NCI-H187 treated with DMSO at 0.1 percent for 48 hours (cell line): ENCODE measurements around the gene TMC5.

Source experiments
- DNase-seq: peaks from one replicate; lab custom pipeline; 2025; lab: John Stamatoyannopoulos, UW

The TMC5 gene

GRCh38 chr16:19460397-19460796 is 42.7 kb downstream of the TMC5 start:
- no peak for DNase-seq

GRCh38 chr16:19463468-19464315 is 46.0 kb downstream of the TMC5 start:
- DNase-seq, result peak; percentile 20

- no peak for DNase-seq
Observed at GRCh38 chr16:19468300-19468699, 50.6 kb downstream of the TMC5 start.

DNA sequence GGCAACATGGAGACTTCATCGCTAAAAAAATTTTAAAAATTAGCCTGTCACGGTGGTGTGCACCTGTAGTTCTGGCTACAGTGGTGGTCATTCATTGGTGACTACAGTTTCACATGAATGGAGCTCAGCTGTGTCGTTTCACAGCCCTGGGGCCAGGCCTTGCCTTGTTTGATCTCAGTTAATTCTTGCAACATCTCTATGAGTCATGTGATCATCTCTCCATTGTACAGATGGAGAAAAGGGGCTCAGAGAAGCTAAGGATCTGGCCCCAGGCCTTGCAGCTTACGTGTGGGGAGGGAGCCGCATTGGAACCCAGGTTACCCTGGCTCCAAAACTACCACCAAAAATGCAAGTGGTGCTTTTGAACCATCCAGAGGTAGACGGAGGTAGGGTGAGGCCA is 54.8 kb downstream of the TMC5 start:
- no peak for DNase-seq

DNA sequence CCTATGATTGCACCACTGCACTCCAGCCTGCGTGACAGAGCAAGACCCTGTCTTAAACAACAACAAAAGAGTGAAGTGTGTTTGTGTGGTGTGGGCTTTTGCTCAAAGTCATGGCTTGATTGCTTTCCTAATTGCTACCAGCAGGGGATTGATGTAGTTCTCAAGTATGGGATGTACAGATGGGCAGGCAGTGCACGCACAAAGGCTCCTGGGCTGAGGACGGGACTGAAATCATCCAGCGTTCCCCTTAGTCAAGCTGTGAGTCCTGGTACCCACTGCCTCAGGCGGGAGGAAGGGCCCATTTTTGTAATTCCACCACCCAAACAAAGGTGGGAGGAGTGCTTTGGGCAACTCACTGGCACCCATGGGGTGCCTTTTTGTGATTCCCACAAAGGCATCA is 56.9 kb downstream of the TMC5 start:
- DNase-seq, result no peak

- no peak for DNase-seq
Observed at GRCh38 chr16:19478505-19478904, 60.8 kb downstream of the TMC5 start.

DNA sequence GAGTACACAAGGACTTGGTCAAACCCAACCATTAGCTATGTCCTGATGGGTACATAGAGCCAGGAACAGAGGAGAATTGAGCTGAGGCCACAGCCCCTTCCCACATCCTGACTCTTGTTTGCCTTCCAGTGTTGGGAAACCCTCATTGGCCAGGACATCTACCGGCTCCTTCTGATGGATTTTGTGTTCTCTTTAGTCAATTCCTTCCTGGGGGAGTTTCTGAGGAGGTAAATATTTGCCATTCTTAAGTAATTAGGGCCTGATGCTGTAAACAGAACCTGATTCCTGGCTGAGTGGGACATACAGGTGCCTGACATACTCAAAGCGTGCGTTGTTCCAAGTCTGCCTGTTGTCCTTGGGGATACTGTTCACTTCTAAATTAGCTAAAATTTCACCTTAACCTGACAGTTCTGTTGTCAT is 61.6 kb downstream of the TMC5 start:
- DNase-seq, result no peak

GRCh38 chr16:19481296-19481695 is 63.6 kb downstream of the TMC5 start:
- DNase-seq, result no peak

DNA sequence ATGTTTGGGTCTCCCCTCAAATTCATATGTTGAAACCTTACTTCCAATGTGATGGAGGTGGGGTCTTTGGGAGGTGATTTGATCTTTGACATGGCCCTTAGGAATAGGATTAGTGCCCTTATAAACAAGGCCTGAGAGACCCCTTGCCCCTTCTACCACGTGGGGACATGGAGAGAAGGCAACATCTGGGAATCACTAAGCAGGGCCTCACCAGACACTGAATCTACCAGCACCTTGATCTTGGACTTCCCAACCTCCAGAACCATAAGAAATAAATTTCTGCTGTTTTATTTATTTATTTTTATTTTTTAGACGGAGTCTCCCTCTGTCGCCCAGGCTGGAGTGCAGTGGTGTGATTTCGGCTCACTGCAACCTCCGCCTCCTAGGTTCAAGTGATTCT is 64.1 kb downstream of the TMC5 start:
- no peak for DNase-seq

- DNase-seq, result no peak
Observed at GRCh38 chr16:19482291-19482690, 64.6 kb downstream of the TMC5 start.

GRCh38 chr16:19484096-19484495 is 66.4 kb downstream of the TMC5 start:
- DNase-seq, result no peak

GRCh38 chr16:19485611-19486010 is 67.9 kb downstream of the TMC5 start:
- no peak for DNase-seq

DNA sequence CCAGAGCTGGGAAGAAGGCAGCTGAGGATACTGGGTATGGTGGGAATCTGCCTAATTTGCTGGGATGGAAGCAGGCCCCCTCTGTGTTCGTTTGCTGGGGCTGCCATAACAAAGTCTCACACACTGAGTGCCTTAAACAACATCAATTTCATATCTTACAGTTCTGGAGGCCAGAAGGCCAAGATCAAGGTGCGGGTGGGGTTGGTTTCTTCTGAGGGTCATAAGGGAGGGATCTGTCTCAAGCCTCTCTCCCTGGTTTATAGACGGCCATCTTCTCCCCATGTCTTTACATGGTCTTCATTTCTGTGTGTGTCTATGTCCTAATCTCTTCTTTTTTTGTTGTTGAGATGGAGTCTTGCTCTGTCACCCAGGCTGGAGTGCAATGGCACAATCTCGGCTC is 68.4 kb downstream of the TMC5 start:
- DNase-seq, result no peak

GRCh38 chr16:19486750-19487325 is 69.2 kb downstream of the TMC5 start:
- DNase-seq, result no peak

DNA sequence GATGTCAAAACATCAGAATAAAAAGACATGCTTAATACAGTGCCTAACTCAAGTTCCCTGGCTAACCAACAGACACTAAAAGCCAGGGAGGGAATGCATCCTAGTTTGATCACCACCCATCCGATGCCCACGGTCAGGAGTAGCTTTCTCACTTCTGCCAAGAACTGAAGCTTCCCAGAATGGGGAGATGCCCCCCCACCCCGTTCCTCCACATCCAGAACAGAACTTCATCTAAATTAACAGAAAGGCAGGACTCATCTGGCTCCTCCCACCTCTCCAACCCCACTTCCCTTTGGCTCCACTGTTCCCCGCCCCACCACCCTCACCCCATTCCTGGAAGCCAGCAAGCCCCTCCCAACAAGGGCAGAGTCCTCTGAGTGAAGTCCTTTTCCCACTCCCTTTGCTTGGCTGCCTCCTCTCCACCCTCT is 70.5 kb downstream of the TMC5 start:
- DNase-seq, result no peak

DNA sequence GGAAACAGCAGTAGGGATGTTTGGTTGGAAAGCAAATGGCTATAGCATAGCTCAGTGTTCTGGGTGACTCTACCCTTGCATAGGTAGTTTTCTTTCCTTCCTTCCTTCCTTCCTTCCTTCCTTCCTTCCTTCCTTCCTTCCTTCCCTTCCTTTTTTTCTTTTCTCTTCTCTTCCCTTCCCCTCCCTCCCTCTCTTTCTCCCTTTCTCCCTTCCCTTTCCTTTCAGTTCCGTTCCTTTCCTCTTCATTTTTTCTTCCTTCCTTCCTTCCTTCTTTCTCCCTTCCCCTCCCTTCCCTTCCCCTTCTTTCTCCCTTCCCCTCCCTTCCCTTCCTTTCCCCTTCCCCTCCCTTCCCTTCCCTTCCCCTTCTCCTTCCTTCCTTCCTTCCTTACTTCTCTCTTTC is 72.9 kb downstream of the TMC5 start:
- no peak for DNase-seq

- no peak for DNase-seq
Observed at GRCh38 chr16:19497176-19497575, 79.5 kb downstream of the TMC5 start.

DNA sequence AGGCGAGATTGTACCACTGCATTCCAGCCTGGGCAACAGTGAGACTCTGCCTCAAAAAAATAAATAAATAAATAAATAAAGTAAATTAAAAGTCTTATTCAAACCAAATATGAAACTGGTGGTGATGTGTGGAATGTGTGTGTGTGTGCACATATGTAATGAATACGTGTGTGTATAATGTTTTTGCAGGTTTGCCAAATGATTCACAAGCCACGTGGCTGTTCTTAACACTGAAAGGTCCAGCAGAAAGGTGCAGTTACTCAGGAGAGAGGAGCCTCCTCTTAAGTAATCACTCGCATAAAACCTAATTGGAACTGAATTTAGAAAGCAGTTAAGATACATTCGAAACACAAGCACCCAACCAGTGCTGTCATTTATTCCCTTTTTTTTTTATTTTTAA is 81.3 kb downstream of the TMC5 start:
- DNase-seq, result no peak

DNA sequence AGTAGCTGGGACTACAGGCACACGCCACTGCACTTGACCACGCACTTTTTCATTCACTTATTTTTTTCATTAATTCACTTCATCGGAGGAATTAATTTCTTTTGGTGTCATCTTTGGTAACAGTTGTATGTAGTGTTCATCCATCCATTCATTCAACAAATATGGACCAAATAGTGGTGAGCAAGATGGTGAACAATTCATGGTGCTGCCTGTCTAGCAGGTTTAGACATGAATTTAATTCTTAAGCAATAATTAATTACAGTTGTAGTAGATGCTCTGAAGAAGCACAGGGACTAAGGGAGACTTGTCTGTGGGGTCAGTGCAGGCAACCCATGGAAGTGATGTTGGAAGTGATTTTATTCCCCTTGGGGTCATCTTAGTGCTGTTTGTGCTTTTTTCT is 81.8 kb downstream of the TMC5 start:
- DNase-seq, result no peak

DNA sequence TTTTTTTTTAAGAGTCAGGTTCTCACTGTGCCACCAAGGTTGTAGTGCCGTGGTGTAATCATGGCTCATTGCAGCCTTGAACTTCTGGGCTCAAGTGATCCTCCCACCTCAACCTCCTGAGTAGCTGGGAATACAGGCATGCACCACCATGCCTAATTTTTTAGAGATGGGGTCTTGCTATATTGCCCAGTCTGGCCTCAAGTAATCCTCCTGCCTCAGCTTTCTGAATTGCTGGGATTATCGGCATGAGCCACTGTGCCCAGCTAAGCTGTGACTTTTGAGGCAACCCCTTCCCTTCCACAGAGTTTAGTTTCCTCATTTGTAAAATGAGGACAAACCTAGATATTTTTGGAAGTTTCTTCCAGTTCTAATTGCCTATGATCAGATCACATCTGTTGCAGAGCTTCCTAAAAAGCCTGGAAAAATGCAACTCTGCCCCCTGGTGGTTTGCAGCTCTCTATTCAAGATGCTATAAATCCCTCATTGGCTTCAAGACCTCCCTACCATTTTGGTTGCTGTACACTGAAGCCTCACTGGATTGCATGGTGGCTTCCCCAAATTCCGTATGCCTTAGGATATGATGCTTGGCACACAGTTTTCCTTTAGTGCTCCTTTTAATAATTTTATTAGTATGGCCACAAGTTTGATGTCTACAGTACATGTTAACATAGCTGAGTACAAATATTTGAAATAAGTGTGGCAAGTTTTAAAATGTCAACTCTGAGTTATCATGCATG is 84.9 kb downstream of the TMC5 start:
- DNase-seq, result no peak

- DNase-seq, result no peak
Observed at GRCh38 chr16:19503461-19504075, 85.9 kb downstream of the TMC5 start.

- no peak for DNase-seq
Observed at GRCh38 chr16:19505600-19506303, 88.1 kb downstream of the TMC5 start.
